ENCODE measurements around the gene ROBO4. TPM values are rescaled to one million over a fixed set of nuclear protein-coding genes. Genes with fewer than 3 reads are reported as not detected.

The ROBO4 gene
- 10 to 100 TPM; 11.7 to 17.4 (median 15.0) TPM for total RNA-seq
- 16.8 TPM for polyA plus RNA-seq
- long read RNA-seq, donor 1, partial matches to known transcripts: 12 of 14 reads
- long read RNA-seq, donor 1, other reads (novel, unspliced or antisense): 2 of 14 reads
- long read RNA-seq, donor 2, full-length matches to known transcripts: 5 of 12 reads
- long read RNA-seq, donor 2, partial matches to known transcripts: 2 of 12 reads
- long read RNA-seq, donor 2, other reads (novel, unspliced or antisense): 5 of 12 reads
- long read RNA-seq, donor 3, full-length matches to known transcripts: 2 of 13 reads
- long read RNA-seq, donor 3, partial matches to known transcripts: 9 of 13 reads
- long read RNA-seq, donor 3, other reads (novel, unspliced or antisense): 2 of 13 reads
- long read RNA-seq, donor 4, full-length matches to known transcripts: 3 of 7 reads
- long read RNA-seq, donor 4, partial matches to known transcripts: 4 of 7 reads
- long read RNA-seq, donor 4, other reads (novel, unspliced or antisense): 0 of 7 reads

- WGBS: 27% methylated on average over 12 of the region's 12 CpGs
- intact Hi-C loops (cut with DNase I): no loop called here
- H3K4me1 ChIP-seq (ENCODE audit: control insufficient read depth, insufficient read depth, low read length): peaks cover 3% of the 10 kb centered on the region
- H3K27ac ChIP-seq (ENCODE audit: low read length): peak within 1 kb of the TSS; percentile 85
- DNase-seq (peak; percentile 57 to 88 (median 87)), ATAC-seq (peak; percentile 57 to 72)
- no peaks in the 10 kb centered on the region for H3K9me3 ChIP-seq (ENCODE audit: control insufficient read depth, low read length)
- H3K27me3 ChIP-seq (ENCODE audit: control insufficient read depth, insufficient read depth): no peaks in the 10 kb centered on the region
- H3K4me3 ChIP-seq (ENCODE audit: low read length): peak within 1 kb of the TSS; percentile 36
These were observed at the start of gene ROBO4 for GRCh38 chr11:124897674-124898262. Gene ROBO4, minus strand, starts transcription at chr11:124897865. Its CDS starts 70 bp downstream, at chr11:124897795.

GRCh38 chr11:124946735-124947141, 49.1 kb upstream of the ROBO4 start:
- ATAC-seq: peak in 1 of 2 donors; percentile 22
- DNase-seq: peak in 1 of 3 donors; percentile 51
- intact Hi-C loops (cut with DNase I): no loop called here
- whole genome bisulfite sequencing: 48% methylated on average over 2 of the region's 2 CpGs
- no peaks in the 10 kb centered on the region for H3K4me1 ChIP-seq (ENCODE audit: control insufficient read depth, insufficient read depth, low read length)
- H3K4me3 ChIP-seq (ENCODE audit: low read length): no peak overlapping the region
- H3K9me3 ChIP-seq (ENCODE audit: control insufficient read depth, low read length): no peaks in the 10 kb centered on the region
- no peaks in the 10 kb centered on the region for H3K27me3 ChIP-seq (ENCODE audit: control insufficient read depth, insufficient read depth)
- no peak overlapping the region for H3K27ac ChIP-seq (ENCODE audit: low read length)

- 72% methylated on average over 6 of the region's 6 CpGs for WGBS
- Histone ChIP-seq H3K4me3 (ENCODE audit: low read length) (no peak overlapping the region), H3K4me1 (ENCODE audit: control insufficient read depth, insufficient read depth, low read length) (no peaks in the 10 kb centered on the region), H3K27ac (ENCODE audit: low read length) (no peak overlapping the region), H3K9me3 (ENCODE audit: control insufficient read depth, low read length) (no peaks in the 10 kb centered on the region), H3K27me3 (ENCODE audit: control insufficient read depth, insufficient read depth) (no peaks in the 10 kb centered on the region)
- DNase-seq (no peak), ATAC-seq (no peak)
- intact Hi-C loops (cut with DNase I): no loop called here
These were observed 48.2 kb upstream of the ROBO4 start for GRCh38 chr11:124945826-124946225.

- H3K27me3 ChIP-seq (ENCODE audit: control insufficient read depth, insufficient read depth): no peaks in the 10 kb centered on the region
- H3K4me1 ChIP-seq (ENCODE audit: control insufficient read depth, insufficient read depth, low read length): no peaks in the 10 kb centered on the region
- 82% methylated on average over 3 of the region's 3 CpGs for WGBS
- intact Hi-C loops (cut with DNase I): no loop called here
- no peak overlapping the region for H3K27ac ChIP-seq (ENCODE audit: low read length)
- ATAC-seq (no peak), DNase-seq (no peak)
- no peaks in the 10 kb centered on the region for H3K9me3 ChIP-seq (ENCODE audit: control insufficient read depth, low read length)
- H3K4me3 ChIP-seq (ENCODE audit: low read length): no peak overlapping the region
These were observed 46.9 kb upstream of the ROBO4 start for GRCh38 chr11:124944565-124944964.

GRCh38 chr11:124943741-124944140, 46.1 kb upstream of the ROBO4 start:
- Histone ChIP-seq H3K4me1 (ENCODE audit: control insufficient read depth, insufficient read depth, low read length) (no peaks in the 10 kb centered on the region), H3K9me3 (ENCODE audit: control insufficient read depth, low read length) (no peaks in the 10 kb centered on the region), H3K27me3 (ENCODE audit: control insufficient read depth, insufficient read depth) (no peaks in the 10 kb centered on the region), H3K27ac (ENCODE audit: low read length) (no peak overlapping the region), H3K4me3 (ENCODE audit: low read length) (no peak overlapping the region)
- intact Hi-C loops (cut with DNase I): no loop called here
- ATAC-seq (no peak), DNase-seq (no peak)
- 68% methylated on average over 1 of the region's 1 CpG for WGBS

GRCh38 chr11:124943254-124943616, 45.6 kb upstream of the ROBO4 start:
- H3K27me3 ChIP-seq (ENCODE audit: control insufficient read depth, insufficient read depth): no peaks in the 10 kb centered on the region
- no peak for ATAC-seq
- no peaks in the 10 kb centered on the region for H3K9me3 ChIP-seq (ENCODE audit: control insufficient read depth, low read length)
- H3K4me3 ChIP-seq (ENCODE audit: low read length): no peak overlapping the region
- H3K4me1 ChIP-seq (ENCODE audit: control insufficient read depth, insufficient read depth, low read length): no peaks in the 10 kb centered on the region
- intact Hi-C loops (cut with DNase I): no loop called here
- 65% methylated on average over 5 of the region's 5 CpGs for WGBS
- DNase-seq: no peak
- H3K27ac ChIP-seq (ENCODE audit: low read length): no peak overlapping the region

GRCh38 chr11:124942466-124943253, 45.0 kb upstream of the ROBO4 start:
- no peak for ATAC-seq
- intact Hi-C loops (cut with DNase I): no loop called here
- H3K27me3 ChIP-seq (ENCODE audit: control insufficient read depth, insufficient read depth): no peaks in the 10 kb centered on the region
- 65% methylated on average over 6 of the region's 6 CpGs for WGBS
- DNase-seq: no peak
- H3K4me1 ChIP-seq (ENCODE audit: control insufficient read depth, insufficient read depth, low read length): no peaks in the 10 kb centered on the region
- H3K4me3 ChIP-seq (ENCODE audit: low read length): no peak overlapping the region
- no peaks in the 10 kb centered on the region for H3K9me3 ChIP-seq (ENCODE audit: control insufficient read depth, low read length)
- H3K27ac ChIP-seq (ENCODE audit: low read length): no peak overlapping the region

GRCh38 chr11:124941703-124942102, 44.0 kb upstream of the ROBO4 start:
- Histone ChIP-seq H3K9me3 (ENCODE audit: control insufficient read depth, low read length) (no peaks in the 10 kb centered on the region), H3K4me3 (ENCODE audit: low read length) (no peak overlapping the region), H3K4me1 (ENCODE audit: control insufficient read depth, insufficient read depth, low read length) (no peaks in the 10 kb centered on the region), H3K27ac (ENCODE audit: low read length) (no peak overlapping the region), H3K27me3 (ENCODE audit: control insufficient read depth, insufficient read depth) (no peaks in the 10 kb centered on the region)
- 100% methylated on average over 1 of the region's 1 CpG for WGBS
- DNase-seq (no peak), ATAC-seq (no peak)
- intact Hi-C loops (cut with DNase I): no loop called here

GRCh38 chr11:124938970-124939369, 41.3 kb upstream of the ROBO4 start:
- intact Hi-C loops (cut with DNase I): no loop called here
- no peak for ATAC-seq
- WGBS: 80% methylated on average over 6 of the region's 6 CpGs

GRCh38 chr11:124938206-124938765, 40.6 kb upstream of the ROBO4 start:
- intact Hi-C loops (cut with DNase I): no loop called here
- no peaks in the 10 kb centered on the region for H3K27me3 ChIP-seq (ENCODE audit: control insufficient read depth, insufficient read depth)
- DNase-seq: no peak
- H3K4me3 ChIP-seq (ENCODE audit: low read length): no peak overlapping the region
- WGBS: 74% methylated on average over 6 of the region's 6 CpGs
- no peak overlapping the region for H3K27ac ChIP-seq (ENCODE audit: low read length)
- no peak for ATAC-seq
- no peaks in the 10 kb centered on the region for H3K9me3 ChIP-seq (ENCODE audit: control insufficient read depth, low read length)
- H3K4me1 ChIP-seq (ENCODE audit: control insufficient read depth, insufficient read depth, low read length): no peaks in the 10 kb centered on the region

More at GRCh38 chr11:124938970-124939369, 41.3 kb upstream of the ROBO4 start:
- Histone ChIP-seq H3K27me3 (ENCODE audit: control insufficient read depth, insufficient read depth) (no peaks in the 10 kb centered on the region), H3K4me3 (ENCODE audit: low read length) (no peak overlapping the region), H3K9me3 (ENCODE audit: control insufficient read depth, low read length) (no peaks in the 10 kb centered on the region), H3K4me1 (ENCODE audit: control insufficient read depth, insufficient read depth, low read length) (no peaks in the 10 kb centered on the region), H3K27ac (ENCODE audit: low read length) (no peak overlapping the region)
- DNase-seq: no peak

Measured in right cardiac atrium (tissue), 5 donors.